Activated CD4-positive, alpha-beta T cell treated with anti-CD3 and anti-CD28 coated beads for 24 hours (primary cell): ENCODE results near the gene MMP28.

Experiments
- DNase-seq, 2 donors: peaks; one replicate each; pipeline ENCODE4 v3.0.0-alpha.2; 2020; ENCODE audit warnings: low read depth in 2 of 2

Gene MMP28

GRCh38 chr17:35726127-35726952 lies 69.1 kb downstream of the MMP28 start:
- no peak for DNase-seq

DNA sequence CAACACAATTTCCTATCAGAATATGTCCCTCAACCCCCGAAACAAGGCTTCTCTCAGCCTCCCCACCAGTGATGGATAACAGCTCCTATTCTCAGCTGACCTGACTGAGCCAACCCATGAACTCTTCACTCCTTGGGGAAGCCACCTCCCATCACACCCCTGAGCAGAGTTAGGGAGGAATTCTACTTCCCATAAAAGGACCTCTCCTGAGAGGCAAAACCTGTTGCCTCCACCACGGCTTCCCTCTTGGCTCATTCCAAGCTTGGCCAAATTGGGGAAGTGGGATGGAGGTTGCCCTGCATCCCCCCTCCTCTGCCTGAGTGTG lies 69.7 kb downstream of the MMP28 start:
- DNase-seq: no peak

DNA sequence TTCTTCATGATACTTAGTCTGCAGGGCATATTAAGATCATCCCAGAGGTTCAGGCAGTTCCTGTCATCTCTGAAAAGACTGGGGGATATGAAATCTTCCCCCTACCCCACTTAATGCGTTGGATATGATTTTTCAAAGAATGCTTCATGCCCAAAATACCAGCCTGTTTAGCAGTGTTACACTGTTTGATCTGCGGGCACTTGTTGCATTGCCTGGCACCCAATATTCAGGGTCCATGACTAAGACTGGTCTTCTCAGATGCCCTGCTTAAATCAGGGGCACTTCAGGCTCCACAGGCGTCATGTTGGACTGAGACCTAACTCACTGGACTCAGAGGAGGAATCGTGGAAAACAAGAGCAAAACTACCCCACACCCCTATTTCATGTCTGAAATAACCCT lies 70.4 kb downstream of the MMP28 start:
- no peak for DNase-seq

DNA sequence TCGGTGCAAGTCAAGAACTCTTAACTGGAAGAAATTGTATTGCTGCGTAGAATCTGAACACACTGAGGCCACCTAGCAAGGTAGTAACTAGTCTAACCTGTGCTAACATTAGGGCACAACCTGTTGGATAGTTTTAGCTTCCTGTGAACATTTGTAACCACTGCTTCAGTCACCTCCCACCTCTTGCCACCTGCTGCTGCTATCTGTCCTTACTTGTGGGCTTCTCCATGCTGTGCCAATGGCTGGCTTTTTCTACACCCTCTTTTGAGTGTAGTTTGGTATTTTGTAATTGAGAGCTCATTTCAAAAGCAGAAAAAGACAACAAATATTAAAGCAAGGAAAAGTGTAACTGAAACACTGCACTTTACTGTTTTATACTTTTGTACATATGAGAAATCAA lies 71.7 kb downstream of the MMP28 start:
- DNase-seq: no peak

GRCh38 chr17:35717475-35717874 lies 78.0 kb downstream of the MMP28 start:
- DNase-seq: no peak

GRCh38 chr17:35716897-35717465 lies 78.5 kb downstream of the MMP28 start:
- no peak for DNase-seq

GRCh38 chr17:35716173-35716572 lies 79.3 kb downstream of the MMP28 start:
- DNase-seq: no peak
